ENCODE data around the gene AFAP1.
A peak's percentile ranks its signal among the peaks of the same experiment; 100 is the strongest.

The AFAP1 gene, protein sequence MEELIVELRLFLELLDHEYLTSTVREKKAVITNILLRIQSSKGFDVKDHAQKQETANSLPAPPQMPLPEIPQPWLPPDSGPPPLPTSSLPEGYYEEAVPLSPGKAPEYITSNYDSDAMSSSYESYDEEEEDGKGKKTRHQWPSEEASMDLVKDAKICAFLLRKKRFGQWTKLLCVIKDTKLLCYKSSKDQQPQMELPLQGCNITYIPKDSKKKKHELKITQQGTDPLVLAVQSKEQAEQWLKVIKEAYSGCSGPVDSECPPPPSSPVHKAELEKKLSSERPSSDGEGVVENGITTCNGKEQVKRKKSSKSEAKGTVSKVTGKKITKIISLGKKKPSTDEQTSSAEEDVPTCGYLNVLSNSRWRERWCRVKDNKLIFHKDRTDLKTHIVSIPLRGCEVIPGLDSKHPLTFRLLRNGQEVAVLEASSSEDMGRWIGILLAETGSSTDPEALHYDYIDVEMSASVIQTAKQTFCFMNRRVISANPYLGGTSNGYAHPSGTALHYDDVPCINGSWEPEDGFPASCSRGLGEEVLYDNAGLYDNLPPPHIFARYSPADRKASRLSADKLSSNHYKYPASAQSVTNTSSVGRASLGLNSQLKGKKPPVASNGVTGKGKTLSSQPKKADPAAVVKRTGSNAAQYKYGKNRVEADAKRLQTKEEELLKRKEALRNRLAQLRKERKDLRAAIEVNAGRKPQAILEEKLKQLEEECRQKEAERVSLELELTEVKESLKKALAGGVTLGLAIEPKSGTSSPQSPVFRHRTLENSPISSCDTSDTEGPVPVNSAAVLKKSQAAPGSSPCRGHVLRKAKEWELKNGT

GRCh38 chr4:7939377-7940108 is at the start of gene AFAP1:
TSS of gene AFAP1 (minus strand) at chr4:7939861. CDS start at chr4:7872078, 67,783 bp downstream.
- peak; percentile 79 for DNase-seq

- no peak for DNase-seq
Observed at GRCh38 chr4:7988437-7988836, 48.8 kb upstream of the AFAP1 start.

DNA sequence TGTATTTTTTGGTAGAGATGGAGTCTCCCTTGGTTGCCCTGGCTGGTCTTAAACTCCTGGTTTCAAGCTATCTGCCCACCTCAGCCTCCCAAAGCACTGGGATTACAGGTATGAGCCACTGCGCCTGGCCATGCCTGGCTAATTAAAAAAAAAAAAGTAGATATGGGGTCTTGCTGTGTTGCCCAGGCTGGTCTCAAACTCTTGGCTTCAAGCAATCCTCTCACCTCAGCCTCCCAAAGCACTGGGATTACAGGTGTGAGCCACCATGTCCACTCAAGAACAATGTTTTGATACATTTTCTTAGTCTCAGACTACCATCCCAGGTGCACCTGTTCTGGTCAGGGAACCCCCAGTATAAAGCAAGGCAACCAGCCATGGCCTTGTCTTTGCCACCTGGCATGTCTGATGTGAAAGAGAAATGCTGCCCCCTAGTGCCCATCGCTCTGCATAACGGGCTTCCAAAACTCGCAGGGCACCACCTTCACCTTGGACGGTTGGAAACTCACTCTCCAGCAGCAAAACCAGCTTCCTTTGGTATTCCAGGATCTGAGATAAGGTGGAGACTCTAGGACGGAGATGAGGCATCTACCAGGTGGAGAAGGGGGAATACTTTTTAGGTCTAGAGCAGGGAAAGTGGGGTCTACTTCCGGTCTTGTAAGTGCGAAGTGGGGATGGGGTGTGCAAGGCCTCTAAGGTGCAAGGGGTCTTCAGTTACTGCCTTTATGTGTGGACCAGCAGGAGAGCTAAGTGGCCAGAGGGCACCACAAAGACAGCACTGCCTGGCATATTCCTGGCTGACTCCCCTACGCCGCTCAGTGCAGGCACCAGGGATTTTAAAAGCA is 47.7 kb upstream of the AFAP1 start:
- peak; percentile 24 for DNase-seq

DNA sequence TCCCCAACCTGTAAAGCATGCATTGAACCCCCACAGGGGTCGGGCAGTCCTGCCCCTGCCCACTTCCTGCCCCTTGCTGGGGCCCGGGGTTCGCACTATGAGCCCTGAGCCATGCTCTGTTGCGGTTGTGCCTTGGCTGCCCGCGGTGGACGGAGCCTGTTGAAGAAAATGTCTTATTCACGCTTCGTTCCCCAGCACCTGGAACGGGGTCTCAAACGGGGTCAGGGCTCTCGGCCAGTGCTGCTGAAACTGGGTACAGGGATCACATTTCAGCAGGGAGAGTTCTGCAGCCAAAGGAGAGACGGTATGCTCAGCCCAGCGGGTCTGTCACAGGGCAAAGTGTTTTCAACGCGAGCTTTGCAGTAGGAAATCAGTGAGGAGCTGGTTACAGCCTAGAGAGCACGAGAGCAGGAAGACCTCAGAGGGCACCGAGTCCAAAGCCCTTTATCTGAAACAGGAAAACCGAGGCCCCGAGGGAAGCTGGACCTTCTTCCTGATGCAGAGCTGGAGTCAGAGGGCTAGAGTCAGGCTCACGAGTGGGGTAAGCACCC is 46.3 kb upstream of the AFAP1 start:
- no peak for DNase-seq

DNA sequence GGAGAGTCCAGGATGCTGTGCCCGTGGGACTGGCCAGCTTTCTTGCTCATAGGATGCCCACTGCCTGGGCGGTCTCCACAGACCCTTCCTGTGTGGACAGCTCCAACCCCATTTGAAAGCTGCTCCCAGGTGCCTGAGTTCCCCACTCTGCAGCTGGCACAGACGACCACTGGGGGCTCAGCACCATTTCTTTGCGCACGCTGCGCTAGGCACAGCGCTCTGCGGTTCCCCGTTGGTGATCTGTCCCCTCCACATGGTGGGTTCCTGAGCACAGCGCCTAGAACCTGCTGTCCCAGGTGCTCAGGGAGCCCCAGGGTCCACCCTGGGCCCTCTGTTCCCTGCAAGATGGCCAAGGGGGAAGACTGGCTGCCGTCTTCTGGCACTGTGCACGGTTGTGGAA is 45.4 kb upstream of the AFAP1 start:
- no peak for DNase-seq

DNA sequence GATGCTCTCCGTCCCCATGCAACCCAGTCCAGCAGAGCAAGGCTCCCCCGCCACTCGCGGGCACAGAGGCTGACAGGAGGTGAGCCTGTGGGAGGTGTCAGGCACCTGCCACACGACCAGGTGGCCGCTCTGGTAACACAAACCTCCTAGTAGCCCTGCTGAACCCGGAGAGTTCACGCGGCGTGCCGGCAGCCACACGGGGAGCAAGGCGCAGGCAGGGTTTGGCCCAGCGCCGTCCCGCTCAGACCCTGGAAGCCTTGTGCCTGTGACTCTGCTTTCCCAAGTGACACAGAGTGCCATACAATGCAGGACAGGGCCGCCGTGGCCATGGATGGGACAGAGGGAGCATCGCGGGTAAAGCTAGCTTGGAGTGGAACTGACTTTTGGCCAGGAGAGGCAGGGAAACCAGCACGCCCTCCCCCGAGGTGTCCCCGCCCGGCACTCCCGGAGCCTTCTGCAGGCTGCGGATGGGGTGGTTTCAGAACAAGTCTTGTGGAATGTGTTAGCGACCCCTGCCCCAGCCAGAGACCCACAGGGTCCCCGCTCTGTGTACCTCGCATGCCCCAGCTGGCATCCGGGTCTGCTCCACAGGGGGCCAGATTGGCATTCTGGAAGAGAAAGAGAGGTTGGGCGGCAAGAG is 44.7 kb upstream of the AFAP1 start:
- no peak for DNase-seq

DNA sequence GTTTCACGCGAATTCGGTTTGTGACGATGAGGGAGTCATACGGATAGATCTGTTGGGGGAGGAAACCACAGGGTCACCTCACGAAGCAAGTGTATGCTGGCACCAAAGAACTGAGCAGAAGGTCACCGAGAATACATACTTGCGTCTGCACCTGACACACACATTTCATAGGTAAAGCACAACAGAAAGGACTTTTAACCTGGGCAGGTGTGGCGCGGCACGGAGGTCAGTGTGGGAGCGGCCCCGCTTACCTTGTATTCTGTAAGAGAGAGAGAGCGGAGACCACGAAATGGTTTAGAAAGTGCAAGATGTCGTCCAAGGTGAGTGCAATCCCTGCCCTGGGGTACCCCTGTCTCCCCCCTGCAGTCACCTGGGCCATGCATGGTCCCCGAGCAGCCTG is 43.6 kb upstream of the AFAP1 start:
- DNase-seq: no peak

- DNase-seq: no peak
Observed at GRCh38 chr4:7981738-7982394, 42.2 kb upstream of the AFAP1 start.

- no peak for DNase-seq
Observed at GRCh38 chr4:7980036-7980435, 40.4 kb upstream of the AFAP1 start.

DNA sequence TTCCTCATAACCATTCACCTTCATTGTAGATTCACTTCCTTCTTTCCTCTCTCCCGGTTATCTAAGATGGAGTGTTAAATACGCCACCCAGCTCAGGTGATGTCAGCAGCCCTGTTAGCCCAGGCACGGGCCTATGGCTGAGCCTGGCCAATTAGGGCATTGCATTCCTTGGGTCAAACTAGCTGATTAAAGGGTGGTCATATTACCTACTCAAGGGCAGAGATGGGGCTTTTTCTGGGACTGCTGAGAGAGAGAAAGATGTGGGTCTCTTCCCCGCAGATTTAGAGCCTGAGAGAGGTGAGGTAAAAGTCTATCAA is 39.9 kb upstream of the AFAP1 start:
- no peak for DNase-seq

GRCh38 chr4:7978907-7979651 is 39.4 kb upstream of the AFAP1 start:
- DNase-seq: no peak

- no peak for DNase-seq
Observed at GRCh38 chr4:7978489-7978888, 38.8 kb upstream of the AFAP1 start.

- DNase-seq: no peak
Observed at GRCh38 chr4:7976634-7977033, 37.0 kb upstream of the AFAP1 start.

- no peak for DNase-seq
Observed at GRCh38 chr4:7976025-7976424, 36.4 kb upstream of the AFAP1 start.

DNA sequence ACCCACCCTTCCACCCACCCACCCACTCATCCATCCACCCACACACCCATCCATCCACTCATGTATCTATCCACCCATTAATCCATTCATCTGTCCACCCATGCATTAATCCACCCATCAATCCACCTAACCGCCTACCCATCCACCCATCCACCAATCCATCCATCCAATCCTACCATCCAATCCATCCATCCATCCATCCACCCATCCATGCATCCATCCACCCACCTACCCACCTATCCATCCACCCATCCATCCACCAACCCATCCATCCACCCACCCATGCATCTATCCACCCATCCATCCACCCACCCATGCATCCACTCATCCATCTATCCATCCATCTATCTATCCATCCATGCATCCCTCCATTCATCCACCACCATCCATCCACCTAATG is 34.8 kb upstream of the AFAP1 start:
- no peak for DNase-seq

GRCh38 chr4:7973545-7973981 is 33.9 kb upstream of the AFAP1 start:
- DNase-seq: no peak

DNA sequence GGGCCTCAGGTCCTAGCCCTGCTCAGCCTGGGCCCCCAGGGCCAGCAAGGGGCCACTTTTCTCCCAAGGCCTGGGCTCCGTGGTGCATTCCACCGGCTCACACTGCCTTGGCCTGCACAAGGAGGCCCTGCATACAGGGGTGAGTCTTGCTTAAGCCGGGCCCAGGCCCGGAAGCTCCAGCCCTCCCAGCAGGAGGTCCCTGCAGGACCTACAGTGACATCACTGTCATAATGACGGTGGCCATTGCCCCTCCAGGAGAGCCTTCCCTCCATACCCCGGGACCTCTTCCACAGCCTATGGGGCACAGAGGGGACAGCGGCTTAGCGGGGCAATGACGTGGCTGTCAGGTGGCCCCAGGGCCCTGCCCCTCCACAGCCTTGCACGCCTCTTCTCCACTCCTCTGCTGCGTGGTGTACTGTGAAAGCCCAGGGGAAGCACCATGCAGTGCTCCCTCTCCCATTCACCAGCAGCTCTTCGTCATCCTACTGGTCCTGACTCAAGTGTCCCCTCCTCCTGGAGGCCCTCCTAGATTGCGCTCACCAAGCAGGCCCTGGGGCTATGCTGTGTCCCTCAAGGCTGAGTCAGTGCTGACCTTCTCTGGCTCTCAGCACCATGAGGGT is 32.3 kb upstream of the AFAP1 start:
- no peak for DNase-seq

DNA sequence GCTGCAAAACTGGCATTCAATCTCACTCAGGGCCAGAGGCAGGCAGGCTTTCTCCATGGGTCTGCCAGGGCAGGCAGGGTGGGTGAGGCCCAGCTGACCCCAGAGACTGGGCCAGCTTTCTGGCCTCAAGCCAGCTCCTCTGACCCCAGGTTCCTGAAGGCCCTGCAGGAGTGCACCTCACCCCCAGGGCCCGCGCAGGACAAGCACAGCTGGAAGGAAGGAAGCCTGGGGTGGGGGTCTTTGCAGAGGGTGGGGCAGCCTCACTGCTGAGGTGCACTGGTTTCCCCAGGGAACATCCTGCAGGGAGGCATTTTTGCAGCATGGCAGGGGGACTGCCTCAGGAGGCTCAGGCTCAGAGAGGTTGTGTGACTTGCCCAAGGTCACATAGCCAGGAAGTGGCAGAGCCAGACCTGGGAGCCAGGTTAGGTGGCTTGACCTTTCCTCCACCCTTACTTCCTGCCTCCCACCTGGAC is 31.5 kb upstream of the AFAP1 start:
- no peak for DNase-seq

GRCh38 chr4:7970361-7970946 is 30.8 kb upstream of the AFAP1 start:
- DNase-seq: no peak

Data from NCI-H1436 (cell line).